Transverse colon (tissue), 4 donors: Measurements from ENCODE around the gene ARHGAP10.

Experiments
- POLR2AphosphoS5 ChIP-seq, 3 donors: sonication (generic); formaldehyde crosslinking; IDR thresholded peaks; one replicate each; pipeline ENCODE4 v1.6.1; 2016; ENCODE audit warnings: antibody characterized with exemption in 3 of 3
- TF ChIP-seq, protein P1 (sequence below), 5 experiments: fragments of 200-600 bp in 3 of 5; fragments of 450-650 bp in 2 of 5; sonication (generic) in 3 of 5; IDR thresholded peaks; 1 replicate in 2 of 5; 2 replicates in 3 of 5; pipeline ENCODE4 v1.5.1; 2016 to 2017; ENCODE audit warnings: antibody characterized with exemption in 5 of 5, inconsistent platforms in 3 of 5, mild to moderate bottlenecking in 2 of 5, moderate library complexity in 1 of 5

DNA sequence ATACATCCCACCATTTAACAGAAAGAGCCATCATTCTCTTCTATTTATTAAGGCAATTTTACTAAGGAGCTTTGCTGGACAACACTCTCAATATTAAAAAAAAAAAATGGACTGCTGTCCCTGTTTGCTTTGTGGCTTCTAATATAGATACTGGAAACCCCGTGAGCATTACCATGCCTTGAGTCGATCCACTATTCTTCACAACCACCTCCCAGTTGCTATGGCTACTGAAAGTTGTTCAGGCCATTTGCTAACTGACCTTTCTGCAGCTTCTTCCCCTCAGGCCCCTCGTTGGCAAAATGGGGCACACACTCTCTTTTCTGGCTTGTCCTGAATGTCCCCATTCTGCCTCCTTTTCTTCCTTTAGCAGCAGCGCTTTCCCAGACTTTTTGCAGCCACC is 369.9 kb downstream of the ARHGAP10 start:
- no peak for TF ChIP-seq POLR2AphosphoS5 (IDR thresholded peaks at IDR 0.05)
- TF ChIP-seq, protein P1, sequence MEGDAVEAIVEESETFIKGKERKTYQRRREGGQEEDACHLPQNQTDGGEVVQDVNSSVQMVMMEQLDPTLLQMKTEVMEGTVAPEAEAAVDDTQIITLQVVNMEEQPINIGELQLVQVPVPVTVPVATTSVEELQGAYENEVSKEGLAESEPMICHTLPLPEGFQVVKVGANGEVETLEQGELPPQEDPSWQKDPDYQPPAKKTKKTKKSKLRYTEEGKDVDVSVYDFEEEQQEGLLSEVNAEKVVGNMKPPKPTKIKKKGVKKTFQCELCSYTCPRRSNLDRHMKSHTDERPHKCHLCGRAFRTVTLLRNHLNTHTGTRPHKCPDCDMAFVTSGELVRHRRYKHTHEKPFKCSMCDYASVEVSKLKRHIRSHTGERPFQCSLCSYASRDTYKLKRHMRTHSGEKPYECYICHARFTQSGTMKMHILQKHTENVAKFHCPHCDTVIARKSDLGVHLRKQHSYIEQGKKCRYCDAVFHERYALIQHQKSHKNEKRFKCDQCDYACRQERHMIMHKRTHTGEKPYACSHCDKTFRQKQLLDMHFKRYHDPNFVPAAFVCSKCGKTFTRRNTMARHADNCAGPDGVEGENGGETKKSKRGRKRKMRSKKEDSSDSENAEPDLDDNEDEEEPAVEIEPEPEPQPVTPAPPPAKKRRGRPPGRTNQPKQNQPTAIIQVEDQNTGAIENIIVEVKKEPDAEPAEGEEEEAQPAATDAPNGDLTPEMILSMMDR (IDR thresholded peaks at IDR 0.05) = no peak
